K562 (cell line): ENCODE measurements around the gene CDKN2B-AS1. TPM values are rescaled to one million over a fixed set of nuclear protein-coding genes. Genes with fewer than 3 reads are reported as not detected.

Source experiments
- ATAC-seq: fragments of 200-7000 bp; cut with Tn5 transposase; 3 replicates; pipeline ENCODE4 v1.9.1; 2020; ENCODE audit warnings: moderate library complexity
- BruUV-seq: library from RNA; stranded (reverse); fragments of 400-500 nt; replicated peaks from 2 replicates; lab custom pipeline; 2021; lab: Mats Ljungman, UMichigan
- CTCF ChIA-PET: fragments of 300-600 bp; formaldehyde crosslinking; extraction: SDS; loops from one replicate; lab custom pipeline; 2021; ENCODE audit warnings: low intra/inter-chr PET ratio; lab: Yijun Ruan, JAX
- POLR2A ChIA-PET: fragments of 300-600, 350-650 bp; sonication (Branson Sonifier 250); formaldehyde crosslinking; extraction: SDS; loops from one replicate; lab custom pipeline; 2021; ENCODE audit warnings: antibody characterized with exemption, inconsistent platforms; lab: Yijun Ruan, JAX
- DNase-seq, 4 experiments: peaks; one replicate each; pipeline versions ENCODE4 v3.0.0 to v3.0.0-alpha.2; 2011 to 2018; ENCODE audit warnings: low spot score in 3 of 4, mixed read lengths in 3 of 4; ENCODE audit errors: extremely low read depth in 1 of 4
- FAIRE-seq: peaks from 2 replicates; lab custom pipeline; 2011; peaks lifted over from hg19 to GRCh38; lab: Jason Lieb, UNC
- H2AFZ ChIP-seq: 2 replicates; pipeline ENCODE4 v1.6.0; 2011; ENCODE audit warnings: low read depth, low read length, control low read depth, inconsistent platforms
- H3K27ac ChIP-seq: fragments of 200-600 bp; 3 replicates; pipeline ENCODE4 v1.8.0; 2011; ENCODE audit warnings: low read depth, mild to moderate bottlenecking, control low read depth, inconsistent platforms, low read length, moderate library complexity, mixed read lengths; ENCODE audit errors: extremely low read depth
- H3K27me3 ChIP-seq, 2 experiments: fragments of 300-600 bp in 1 of 2; 2 replicates in 1 of 2; 3 replicates in 1 of 2; pipeline versions ENCODE4 v1.6.0 to v1.8.0; 2011; ENCODE audit warnings: inconsistent platforms in 2 of 2, low read length in 2 of 2, mild to moderate bottlenecking in 1 of 2, mixed read lengths in 1 of 2, moderate library complexity in 1 of 2; ENCODE audit not compliant: control insufficient read depth in 2 of 2, insufficient read depth in 2 of 2
- H3K36me3 ChIP-seq: fragments of 300-600 bp; 3 replicates; pipeline ENCODE4 v1.8.0; 2011; ENCODE audit warnings: mild to moderate bottlenecking, low read length, inconsistent platforms; ENCODE audit not compliant: control insufficient read depth, insufficient read depth
- H3K4me1 ChIP-seq, 2 experiments: fragments of 200-600 bp in 1 of 2; replicated peaks in 1 of 2; 2 replicates in 1 of 2; 3 replicates in 1 of 2; pipeline versions ENCODE4 v1.5.1 to v1.8.0; 2011; ENCODE audit warnings: inconsistent platforms in 2 of 2, low read length in 2 of 2, mild to moderate bottlenecking in 1 of 2, mixed read lengths in 1 of 2, moderate library complexity in 1 of 2; ENCODE audit not compliant: control insufficient read depth in 2 of 2, insufficient read depth in 2 of 2
- H3K4me2 ChIP-seq: 2 replicates; pipeline ENCODE4 v1.6.1; 2011; ENCODE audit warnings: low read length, control low read depth, inconsistent platforms, mixed read lengths; ENCODE audit not compliant: insufficient read depth
- H3K4me3 ChIP-seq: fragments of 200-600 bp; sonication (generic), shearing (Covaris generic); 2 replicates; pipeline ENCODE4 v1.5.1; 2016; ENCODE audit warnings: control low read depth, inconsistent platforms
- H3K79me2 ChIP-seq: fragments of 200-600 bp; 3 replicates; pipeline ENCODE4 v1.8.0; 2011; ENCODE audit warnings: low read length, inconsistent platforms; ENCODE audit not compliant: control insufficient read depth, insufficient read depth
- H3K9ac ChIP-seq, 2 experiments: 2 replicates each; pipeline versions ENCODE4 v1.6.0 to v1.6.1; 2011; ENCODE audit warnings: low read depth in 2 of 2, low read length in 2 of 2, control low read depth in 1 of 2, inconsistent platforms in 1 of 2, mild to moderate bottlenecking in 1 of 2, mixed read lengths in 1 of 2; ENCODE audit not compliant: insufficient read depth in 1 of 2
- H3K9me1 ChIP-seq: one replicate; pipeline ENCODE4 v1.6.0; 2011; ENCODE audit warnings: inconsistent platforms, mild to moderate bottlenecking, low read length, moderate library complexity; ENCODE audit not compliant: control insufficient read depth, insufficient read depth
- H3K9me3 ChIP-seq: replicated peaks from 2 replicates; pipeline ENCODE4 v1.5.1; 2011; ENCODE audit warnings: low read depth, low read length, inconsistent platforms; ENCODE audit not compliant: control insufficient read depth, insufficient read depth
- H4K20me1 ChIP-seq: replicated peaks from 2 replicates; pipeline ENCODE4 v1.6.1; 2011; ENCODE audit warnings: low read length, inconsistent platforms, mixed read lengths; ENCODE audit not compliant: control insufficient read depth, insufficient read depth
- CCNT2 ChIP-seq: IDR thresholded peaks from 2 replicates; pipeline ENCODE4 v1.6.1; 2011; ENCODE audit warnings: borderline replicate concordance, low read depth, mild to moderate bottlenecking, moderate library complexity, mixed read lengths, low read length; ENCODE audit not compliant: insufficient read length; ENCODE audit errors: extremely low read depth
- CHCHD3 ChIP-seq: fragments of 250-450 bp; sonication (Bioruptor Pico); IDR thresholded peaks from 2 replicates; pipeline ENCODE4 v2.1.2; 2022; ENCODE audit warnings: mild to moderate bottlenecking
- E2F3 ChIP-seq: fragments of 250-450 bp; sonication (Bioruptor Pico); IDR thresholded peaks from 2 replicates; pipeline ENCODE4 v1.4.0; 2020; ENCODE audit warnings: mild to moderate bottlenecking
- E2F8 ChIP-seq: fragments of 450-650 bp; IDR thresholded peaks from 2 replicates; pipeline ENCODE4 v1.7.1; 2018; ENCODE audit warnings: mild to moderate bottlenecking, low read depth; ENCODE audit not compliant: partially characterized antibody
- KDM4B ChIP-seq, 2 experiments: fragments of 450-650 bp in 1 of 2; sonication (generic) in 1 of 2; IDR thresholded peaks; 2 replicates each; pipeline ENCODE4 v1.6.1; 2016 to 2017; ENCODE audit warnings: borderline replicate concordance in 2 of 2, antibody characterized with exemption in 1 of 2, low read depth in 1 of 2, mild to moderate bottlenecking in 1 of 2
- KLF13 ChIP-seq: fragments of 450-650 bp; IDR thresholded peaks from 2 replicates; pipeline ENCODE4 v1.6.1; 2016; ENCODE audit warnings: missing genetic modification characterization, low read depth, mild to moderate bottlenecking, missing compliant biosample characterization, moderate library complexity, borderline replicate concordance
- ZNF133 ChIP-seq: fragments of 250-450 bp; sonication (Bioruptor Pico); IDR thresholded peaks from 2 replicates; pipeline ENCODE4 v1.4.0; 2020; ENCODE audit warnings: mild to moderate bottlenecking
- ZNF184 ChIP-seq: sonication (generic); formaldehyde crosslinking; IDR thresholded peaks from 2 replicates; pipeline ENCODE4 v1.5.0; 2020; ENCODE audit warnings: missing genetic modification reagents
- ZNF3 ChIP-seq: fragments of 250-450 bp; sonication (Bioruptor Pico); IDR thresholded peaks from 2 replicates; pipeline ENCODE4 v1.5.0; 2021; ENCODE audit warnings: mild to moderate bottlenecking, moderate library complexity
- ZNF57 ChIP-seq: fragments of 450-650 bp; formaldehyde crosslinking; IDR thresholded peaks from 2 replicates; pipeline ENCODE4 v1.4.0; 2020; ENCODE audit warnings: mild to moderate bottlenecking, moderate library complexity
- WGBS: fragments of 100-300 bp; shearing (Covaris generic); methylation state at CpG from one replicate; pipeline ENCODE4 v1.1.6; 2016; ENCODE audit warnings: low coverage, mixed read lengths; ENCODE audit not compliant: insufficient coverage; ENCODE audit errors: missing lambda C conversion rate; 5-methylcytosine and 5-hydroxymethylcytosine counted together
- in situ Hi-C: fragments of 300-500 bp; cut with MboI; formaldehyde crosslinking; loops from 4 replicates; pipeline ENCODE4 v1.15.0; 2018; ENCODE audit warnings: inconsistent platforms, mixed read lengths
- intact Hi-C: fragments of 100-400 bp; cut with micrococcal nuclease; formaldehyde crosslinking; loops from 2 replicates; pipeline ENCODE4 v1.14.2; 2022
- polyA plus RNA-seq, 8 experiments: library from polyadenylated mRNA; depleted of rRNA in 4 of 8; stranded (reverse) in 5 of 8; unstranded in 3 of 8; fragments of >200 nt; fragmentation: Nextera tagmentation in 2 of 8; fragmentation: Illumina TruSeq in 1 of 8; extraction: Ambion mirVana in 2 of 8; extraction: Trizol in 1 of 8; gene quantifications; 2 replicates each; pipeline versions ENCODE4 v1.2.1 to v1.2.3, GENCODE V29; 2011 to 2014; ENCODE audit warnings: inconsistent platforms in 1 of 8, missing spikeins in 1 of 8
- total RNA-seq, 7 experiments: library from RNA; depleted of rRNA in 6 of 7; stranded (reverse); fragments of >200 nt in 6 of 7; fragmentation: Illumina TruSeq in 2 of 7; extraction: Trizol in 2 of 7; gene quantifications; 2 replicates each; pipeline versions ENCODE4 v1.2.1 to v1.2.3, GENCODE V29; 2011 to 2021; ENCODE audit warnings: low replicate concordance in 1 of 7

Gene CDKN2B-AS1
- total and polyA plus RNA-seq, 9 of the 15 experiments (the other 6 are each of a cell fraction or from before 2014, with no cell fraction given), result not detected

- no peaks in the 10 kb centered on the region for H3K4me1 ChIP-seq
- H3K9ac ChIP-seq, result no peak overlapping the region
- no peak overlapping the region for H2AFZ ChIP-seq
- H3K9me1 ChIP-seq, result no peaks in the 10 kb centered on the region
- CTCF ChIA-PET, result no interaction called here
- DNase-seq (no peak), ATAC-seq (no peak), FAIRE-seq (no peak)
- intact Hi-C loops (no loop called here), in situ Hi-C loops (no loop called here)
- H3K36me3 ChIP-seq, result no peaks in the 10 kb centered on the region
- no peaks in the 10 kb centered on the region for H3K27me3 ChIP-seq
- no peaks in the 10 kb centered on the region for H3K79me2 ChIP-seq
- H3K4me3 ChIP-seq, result no peak overlapping the region
- BruUV-seq, result no TSS peak
- WGBS, result no CpG with 5 or more reads among the region's 15 CpGs
- TF ChIP-seq E2F8 (no peak), ZNF3 (CRISPR knock-in tag) (no peak), ZNF57 (CRISPR knock-in tag) (no peak), CHCHD3 (CRISPR knock-in tag) (no peak), E2F3 (CRISPR knock-in tag) (no peak), ZNF184 (CRISPR knock-in tag) (no peak), KLF13 (tag) (no peak), CCNT2 (no peak), ZNF133 (no peak), KDM4B (IDR thresholded peaks at IDR 0.05; ENCODE audit: borderline replicate concordance in 2 of 2, low read depth in 1 of 2) (no peak)
- TF ChIP-seq, all 486 proteins: peak for 0
- Histone ChIP-seq H3K27ac (no peak overlapping the region), H3K4me2 (no peak overlapping the region), H4K20me1 (no peaks in the 10 kb centered on the region), H3K9me3 (no peaks in the 10 kb centered on the region)
- POLR2A ChIA-PET, result no interaction called here
Measured at GRCh38 chr9:21966140-21966851, 28.3 kb upstream of the CDKN2B-AS1 start.
